Left renal pelvis (tissue), 4 donors: ENCODE measurements around the gene RYR2. TPM values are rescaled to one million over a fixed set of nuclear protein-coding genes. Genes with fewer than 3 reads are reported as not detected.
A peak's percentile ranks its signal among the peaks of the same experiment; 100 is the strongest.

Source experiments
- DNase-seq, 4 donors: peaks; one replicate each; pipeline ENCODE4 v3.0.0-alpha.2; 2013; ENCODE audit warnings: low read depth in 4 of 4, low spot score in 3 of 4
- polyA plus RNA-seq, 4 donors: library from polyadenylated mRNA; unstranded; fragments of 120-200 nt; gene quantifications; one replicate each; pipeline ENCODE4 v1.2.1, GENCODE V29; 2013; ENCODE audit not compliant: insufficient read length in 4 of 4

Gene RYR2
- polyA plus RNA-seq, 4 donors, result 0.29 to 2.4 (median 1.5) TPM

DNA sequence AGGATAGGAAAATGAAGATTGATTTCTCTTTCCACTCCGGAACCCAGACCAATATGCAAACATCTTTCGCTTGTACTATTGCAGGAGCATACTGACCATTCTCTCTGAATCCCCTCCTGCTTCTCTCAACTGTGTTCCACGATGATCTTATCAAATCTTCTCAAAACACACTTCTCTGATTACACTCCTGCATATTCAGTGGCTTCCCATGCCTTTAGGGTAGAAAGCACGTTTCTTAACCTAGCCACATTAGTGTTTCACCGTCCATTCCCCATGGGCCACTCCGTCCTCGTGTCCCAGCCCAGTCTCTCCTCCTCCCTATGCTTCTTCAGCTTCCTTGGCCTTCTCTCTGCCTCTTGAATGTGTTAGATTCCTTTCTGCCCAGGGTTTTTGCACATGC lies 650.3 kb downstream of the RYR2 start:
- no peak for DNase-seq

GRCh38 chr1:237695878-237696277 lies 653.9 kb downstream of the RYR2 start:
- no peak for DNase-seq

DNA sequence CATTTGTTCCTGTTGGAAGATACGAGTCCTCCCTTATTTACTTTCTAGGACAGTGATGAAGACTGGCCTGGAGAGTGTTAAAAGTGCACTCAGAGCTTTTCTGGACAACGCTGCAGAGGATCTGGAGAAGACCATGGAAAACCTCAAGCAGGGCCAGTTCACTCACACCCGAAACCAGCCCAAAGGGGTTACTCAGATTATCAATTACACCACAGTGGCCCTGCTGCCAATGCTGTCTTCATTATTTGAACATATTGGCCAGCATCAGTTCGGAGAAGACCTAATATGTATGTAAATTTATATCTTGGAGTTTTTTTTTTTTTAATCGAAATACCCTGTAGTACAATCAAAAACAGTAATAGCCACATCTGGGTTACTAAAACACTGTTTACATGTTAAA lies 658.2 kb downstream of the RYR2 start:
- DNase-seq, result no peak

DNA sequence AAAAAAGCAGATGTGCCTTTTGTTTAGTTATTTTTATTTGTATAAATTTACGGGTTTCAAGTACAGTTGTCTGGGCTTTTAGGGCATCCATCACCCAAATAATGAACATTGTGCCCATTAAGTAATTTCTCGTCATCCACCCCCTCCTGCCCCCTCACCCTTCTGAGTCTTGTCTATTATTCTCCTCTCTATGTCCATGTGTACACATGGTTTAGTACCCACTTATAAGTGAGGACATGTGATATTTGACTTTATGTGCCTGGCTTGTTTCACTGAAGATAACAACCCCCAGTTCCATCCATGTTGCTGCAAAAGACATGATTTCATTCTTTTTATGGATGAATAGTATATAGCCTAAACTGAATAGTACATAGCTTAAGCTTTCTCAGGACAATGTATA lies 659.5 kb downstream of the RYR2 start:
- no peak for DNase-seq

DNA sequence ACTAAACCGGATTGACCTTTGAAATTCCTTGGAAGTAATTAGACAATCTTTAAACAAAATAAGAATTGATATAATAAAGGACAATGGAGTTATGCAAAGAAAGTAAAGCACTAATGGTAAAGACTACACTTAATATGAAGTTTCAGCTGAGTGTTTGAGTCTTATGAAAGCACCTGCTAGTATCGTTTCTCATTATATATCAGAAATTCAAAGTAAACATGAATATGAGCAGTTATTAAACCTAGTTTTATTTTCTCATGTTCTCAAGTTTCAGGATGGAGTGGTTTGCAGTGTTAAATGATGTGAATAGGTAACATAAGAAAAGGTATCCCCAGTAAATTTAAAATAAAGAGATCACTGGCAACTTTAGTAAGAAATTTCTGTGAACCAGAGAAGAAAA lies 660.2 kb downstream of the RYR2 start:
- no peak for DNase-seq

DNA sequence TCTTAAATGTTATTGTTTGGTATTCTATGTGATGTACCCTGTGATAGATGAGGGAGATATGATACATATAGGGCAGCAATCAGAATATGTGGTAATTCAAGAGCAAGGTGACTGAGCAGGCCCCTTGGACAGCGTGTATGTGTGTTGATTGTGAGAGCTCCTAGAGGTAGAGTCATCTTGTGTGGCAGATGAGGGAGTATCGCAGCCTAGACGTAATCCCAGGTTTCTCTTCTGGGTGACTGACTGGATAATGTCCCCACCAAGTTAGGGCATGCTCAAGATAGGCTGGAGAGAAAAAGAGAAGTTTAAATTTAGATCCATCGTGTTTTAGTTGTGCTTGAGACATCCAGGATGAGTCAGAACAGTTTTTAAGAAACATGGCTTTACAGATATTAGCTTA lies 663.5 kb downstream of the RYR2 start:
- no peak for DNase-seq

DNA sequence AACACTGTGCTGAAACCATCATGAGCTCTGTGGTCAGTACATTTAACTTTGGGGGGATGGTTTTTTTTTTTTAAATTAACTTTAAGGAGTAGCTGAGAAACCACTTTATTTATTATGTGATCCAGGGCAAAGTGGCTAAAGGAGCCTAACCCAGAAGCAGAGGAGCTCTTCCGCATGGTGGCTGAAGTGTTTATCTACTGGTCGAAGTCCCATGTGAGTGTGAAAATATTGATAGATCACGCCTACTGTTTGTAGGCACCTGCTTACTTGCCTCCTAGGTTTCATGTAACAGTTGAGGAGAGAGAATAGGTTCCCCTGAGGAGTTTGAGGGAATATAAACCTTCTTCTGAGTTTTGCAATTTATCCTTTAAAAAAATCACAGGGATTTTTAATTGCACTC lies 667.4 kb downstream of the RYR2 start:
- DNase-seq, result no peak

DNA sequence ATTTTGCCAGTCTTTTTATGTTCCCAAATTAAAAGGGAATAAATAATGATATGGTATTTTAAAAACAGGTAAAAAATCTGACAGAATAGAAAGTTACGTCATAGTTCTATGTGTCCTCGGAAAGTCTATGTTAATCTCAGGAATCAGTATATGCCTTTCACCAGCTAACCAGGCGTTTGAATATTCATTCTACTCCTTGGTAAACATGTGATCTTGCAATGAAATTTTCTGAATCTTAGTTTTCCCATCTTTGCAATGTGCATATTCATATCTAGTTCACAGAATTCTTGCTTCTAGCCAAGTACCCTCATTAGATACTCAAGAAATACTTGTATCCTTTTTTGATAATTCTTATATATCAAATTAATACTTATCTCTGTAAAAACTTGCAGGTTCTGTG lies 669.3 kb downstream of the RYR2 start:
- no peak for DNase-seq

DNA sequence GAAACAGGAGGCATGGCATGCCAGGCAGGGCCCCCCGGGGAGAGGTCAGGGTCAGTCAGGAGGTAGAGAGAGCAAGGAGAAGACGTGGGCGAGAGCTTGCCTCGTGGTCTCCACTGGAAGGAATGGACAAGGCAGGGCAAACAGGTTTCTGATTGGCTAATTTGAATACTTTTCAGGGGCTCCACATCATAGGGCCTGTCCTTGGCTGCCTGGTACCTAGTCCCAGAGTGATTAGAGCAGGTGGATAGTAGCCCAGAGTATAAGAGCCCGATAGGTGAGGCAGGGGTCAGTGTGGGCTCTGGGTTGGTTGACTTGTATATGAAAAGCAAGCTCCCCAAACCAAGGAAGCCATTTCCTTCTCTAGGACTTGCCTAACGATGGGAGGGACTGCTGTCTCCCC lies 670.1 kb downstream of the RYR2 start:
- no peak for DNase-seq

DNA sequence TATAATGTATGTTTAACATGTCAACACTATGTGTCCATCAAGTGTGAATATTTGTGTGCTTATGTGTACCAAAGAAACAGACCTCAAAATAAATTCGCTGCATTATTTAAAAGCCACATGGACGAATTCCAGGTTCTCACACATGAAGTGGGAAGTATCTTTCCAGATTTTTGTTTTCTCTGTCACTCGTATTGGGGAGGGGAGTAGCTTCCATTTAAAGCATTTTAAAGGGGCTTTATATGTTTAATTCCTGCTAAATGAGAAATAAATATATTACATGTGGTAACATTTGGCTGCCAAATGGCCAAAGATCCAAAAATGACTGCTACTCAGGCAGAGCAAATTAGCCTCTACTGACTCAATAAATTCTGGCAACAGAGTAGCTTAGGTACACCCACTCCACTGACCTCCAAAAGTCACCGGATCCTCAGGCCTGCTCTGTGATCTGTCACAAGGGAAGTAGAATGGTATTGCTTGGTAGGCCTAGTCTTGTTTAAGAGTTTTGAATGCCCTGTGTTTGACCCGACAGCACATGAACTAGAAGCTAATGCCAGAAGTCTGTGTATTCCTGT lies 670.7 kb downstream of the RYR2 start:
- no peak for DNase-seq

- DNase-seq, result no peak
Observed at GRCh38 chr1:237713916-237714315, 671.9 kb downstream of the RYR2 start.

DNA sequence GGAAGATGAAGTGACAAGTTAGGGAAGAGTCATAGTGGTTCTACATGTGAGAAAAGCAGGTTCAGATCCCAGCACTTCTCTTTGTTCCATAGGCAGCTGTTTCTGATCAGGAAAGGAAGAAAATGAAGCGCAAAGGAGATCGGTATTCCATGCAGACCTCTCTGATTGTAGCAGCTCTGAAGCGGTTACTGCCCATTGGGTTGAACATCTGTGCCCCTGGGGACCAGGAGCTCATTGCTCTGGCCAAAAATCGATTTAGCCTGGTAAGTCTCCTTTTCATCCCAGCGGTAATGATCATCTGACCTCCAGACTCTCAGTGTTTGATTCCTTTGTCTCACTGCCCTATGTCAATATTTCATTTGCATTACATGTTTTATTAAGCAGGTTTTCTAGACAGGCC lies 675.1 kb downstream of the RYR2 start:
- DNase-seq, result no peak

DNA sequence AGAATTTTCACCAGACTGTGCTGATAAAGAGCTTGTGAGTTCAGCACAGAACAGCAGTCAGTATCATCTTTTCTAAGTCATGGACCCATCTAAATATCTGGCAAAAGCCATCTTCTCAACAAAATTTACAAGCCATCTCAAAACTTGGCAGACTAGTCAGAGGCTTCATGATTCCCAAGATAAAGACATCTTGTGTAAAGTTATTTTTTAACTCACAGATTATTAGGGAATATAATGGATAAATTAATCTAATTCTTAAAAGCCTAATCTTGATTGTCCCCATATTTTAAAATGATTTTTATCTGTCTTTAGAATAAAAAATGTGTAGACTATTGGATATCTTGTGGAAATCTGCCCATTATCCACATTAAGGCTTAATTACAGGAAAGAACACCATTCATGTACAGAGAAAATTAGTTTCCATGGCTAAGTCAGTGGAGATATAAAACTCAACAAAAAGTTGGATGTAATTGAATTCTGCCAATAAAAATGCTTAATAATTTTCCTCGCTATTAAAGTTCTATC lies 688.9 kb downstream of the RYR2 start:
- no peak for DNase-seq

- no peak for DNase-seq
Observed at GRCh38 chr1:237732657-237733056, 690.7 kb downstream of the RYR2 start.

DNA sequence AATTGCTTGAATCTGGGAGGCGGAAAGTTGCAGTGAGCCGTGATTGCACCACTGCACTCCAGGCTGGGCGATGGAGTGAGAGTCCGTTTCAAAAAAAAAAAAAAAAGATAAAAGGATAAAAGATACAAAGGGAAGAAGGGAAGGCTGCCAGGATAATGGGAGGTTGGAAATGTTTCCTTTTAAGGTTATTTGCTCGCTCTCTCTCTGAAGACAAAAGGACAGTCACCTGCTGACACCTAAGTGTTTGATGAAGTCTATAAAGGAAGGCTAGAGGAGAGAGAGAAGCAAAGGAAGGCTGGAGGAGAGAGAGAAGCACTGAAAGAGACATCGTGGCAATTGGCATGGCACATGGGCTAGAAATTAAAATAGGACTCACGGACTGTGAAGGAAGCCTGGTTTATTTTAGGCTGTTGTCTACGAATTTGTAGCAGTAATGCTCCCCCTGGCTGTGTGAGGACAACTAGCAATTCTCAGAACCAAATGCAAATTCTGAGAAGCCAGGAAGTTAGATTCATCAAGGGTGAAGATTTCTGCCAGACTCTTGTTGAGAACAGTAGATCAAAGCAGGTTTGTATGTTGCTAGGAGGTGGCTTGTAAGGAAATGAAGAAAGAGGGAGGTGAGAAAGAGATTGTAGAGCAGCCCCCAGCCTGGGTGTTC lies 694.5 kb downstream of the RYR2 start:
- no peak for DNase-seq

DNA sequence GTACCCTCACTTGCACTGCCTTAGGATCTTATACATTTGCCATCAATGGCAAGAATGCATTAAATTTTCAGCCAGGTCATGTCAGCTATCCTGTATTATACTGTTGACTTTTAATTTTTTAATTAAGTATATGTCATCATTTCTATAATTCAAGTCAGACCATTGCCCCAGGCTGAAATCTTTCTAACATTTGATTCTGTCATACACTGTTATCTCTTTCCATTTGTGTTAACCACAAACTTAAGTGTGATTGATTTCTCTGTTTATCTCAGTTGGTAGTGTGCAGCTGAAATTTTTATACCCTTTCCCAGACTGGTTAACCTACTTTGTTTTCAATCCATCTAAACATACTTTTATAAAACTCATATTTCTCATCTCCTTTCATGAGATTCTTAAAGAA lies 695.5 kb downstream of the RYR2 start:
- DNase-seq, result no peak

GRCh38 chr1:237737938-237738610 lies 696.1 kb downstream of the RYR2 start:
- no peak for DNase-seq

DNA sequence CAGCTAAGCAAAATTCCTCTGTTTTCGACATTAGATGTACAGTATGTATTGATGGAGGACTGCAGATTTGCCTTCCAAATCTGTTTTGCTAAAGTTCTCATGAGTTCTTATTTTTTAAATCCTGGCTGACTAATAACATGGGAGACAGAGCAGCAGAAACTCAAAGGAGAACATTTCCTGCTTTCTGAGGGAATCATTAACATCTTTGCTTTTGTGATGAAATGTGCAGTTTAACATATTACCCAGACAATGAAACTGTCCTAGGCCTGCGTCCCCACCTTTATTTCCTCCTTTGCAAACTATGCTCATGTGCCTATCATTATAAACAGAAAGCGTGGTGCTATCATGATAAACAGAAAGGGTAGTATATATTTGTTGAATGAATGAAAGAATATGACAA lies 698.9 kb downstream of the RYR2 start:
- no peak for DNase-seq

- DNase-seq, result no peak
Observed at GRCh38 chr1:237745545-237745944, 703.6 kb downstream of the RYR2 start.

DNA sequence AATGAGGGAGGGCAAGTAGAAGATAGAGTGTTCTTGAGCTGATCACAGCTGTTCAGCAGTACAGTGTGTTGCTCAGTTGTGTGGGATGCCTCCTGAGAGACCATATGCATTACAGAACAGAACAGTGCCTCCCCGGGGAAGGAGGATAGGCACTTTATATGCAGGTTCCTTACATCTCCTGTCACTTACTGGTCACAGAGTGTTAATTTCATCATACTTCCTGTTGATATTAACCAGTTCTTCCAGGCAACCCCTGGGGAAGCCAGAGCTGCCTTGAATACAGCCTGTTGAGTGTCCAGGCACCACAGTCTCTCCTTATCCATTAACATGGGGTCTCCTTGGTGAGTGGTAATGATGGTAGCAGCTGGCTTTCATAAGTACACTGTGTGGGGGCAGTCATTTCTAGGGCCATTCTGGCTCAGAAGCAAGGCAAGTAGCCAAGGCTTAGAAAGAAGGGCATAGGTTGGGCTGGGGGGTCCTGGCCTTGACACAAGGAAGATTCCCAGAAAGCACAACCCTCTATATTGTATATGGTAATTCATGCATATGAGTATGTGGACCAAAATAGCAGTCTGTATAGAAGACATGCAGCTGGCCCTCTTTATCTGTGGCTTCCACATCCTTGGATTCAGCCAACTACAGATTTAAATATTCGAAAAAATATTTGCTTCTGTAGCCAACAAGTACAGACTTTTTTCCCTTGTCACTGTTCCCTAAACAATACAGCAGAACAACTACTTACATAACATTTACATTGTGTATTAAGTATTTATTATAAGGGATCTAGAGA lies 706.4 kb downstream of the RYR2 start:
- peak in 1 of 4 donors; percentile 8 for DNase-seq

- DNase-seq, result no peak
Observed at GRCh38 chr1:237749122-237749521, 707.1 kb downstream of the RYR2 start.
